Peyer's patch (tissue), 4 donors: ENCODE data around the gene SNIP1.
"Not testable (repeated sequence)": the region's sequence is repeated elsewhere in the genome, so short reads cannot be mapped to it uniquely, and the experiment has no call there.

Source experiments
- POLR2A ChIP-seq, 2 donors: fragments of 450-650 bp; IDR thresholded peaks; one replicate each; pipeline ENCODE4 v1.5.1; 2017; ENCODE audit warnings: antibody characterized with exemption in 2 of 2, mild to moderate bottlenecking in 2 of 2, moderate library complexity in 2 of 2
- TF ChIP-seq, protein P1 (sequence below), 6 experiments: fragments of 450-650 bp in 4 of 6; fragments of 200-600 bp in 2 of 6; sonication (generic) in 1 of 6; IDR thresholded peaks; one replicate each; pipeline ENCODE4 v1.5.1; 2017 to 2019; ENCODE audit warnings: antibody characterized with exemption in 6 of 6, mild to moderate bottlenecking in 3 of 6, moderate library complexity in 1 of 6

DNA sequence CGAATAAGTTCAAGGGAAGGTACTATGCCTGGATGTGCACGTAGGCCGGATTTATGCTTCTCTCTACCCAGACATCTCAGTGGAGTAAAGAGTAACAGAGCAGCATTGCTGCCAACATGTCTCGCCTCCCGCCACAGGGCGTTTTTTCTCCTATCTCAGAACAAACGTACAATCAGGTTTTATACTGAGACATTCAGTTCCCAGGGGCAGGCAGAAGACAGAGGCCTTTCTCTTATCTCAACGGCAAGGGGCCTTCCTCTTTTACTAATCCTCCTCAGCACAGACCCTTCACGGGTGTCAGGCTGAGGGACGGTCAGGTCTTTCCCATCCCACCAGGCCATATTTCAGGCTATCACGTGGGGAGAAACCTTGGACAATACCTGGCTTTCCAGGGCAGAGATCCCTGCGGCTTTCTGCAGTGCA lies 5.9 kb upstream of the SNIP1 start:
- TF ChIP-seq, protein P1, sequence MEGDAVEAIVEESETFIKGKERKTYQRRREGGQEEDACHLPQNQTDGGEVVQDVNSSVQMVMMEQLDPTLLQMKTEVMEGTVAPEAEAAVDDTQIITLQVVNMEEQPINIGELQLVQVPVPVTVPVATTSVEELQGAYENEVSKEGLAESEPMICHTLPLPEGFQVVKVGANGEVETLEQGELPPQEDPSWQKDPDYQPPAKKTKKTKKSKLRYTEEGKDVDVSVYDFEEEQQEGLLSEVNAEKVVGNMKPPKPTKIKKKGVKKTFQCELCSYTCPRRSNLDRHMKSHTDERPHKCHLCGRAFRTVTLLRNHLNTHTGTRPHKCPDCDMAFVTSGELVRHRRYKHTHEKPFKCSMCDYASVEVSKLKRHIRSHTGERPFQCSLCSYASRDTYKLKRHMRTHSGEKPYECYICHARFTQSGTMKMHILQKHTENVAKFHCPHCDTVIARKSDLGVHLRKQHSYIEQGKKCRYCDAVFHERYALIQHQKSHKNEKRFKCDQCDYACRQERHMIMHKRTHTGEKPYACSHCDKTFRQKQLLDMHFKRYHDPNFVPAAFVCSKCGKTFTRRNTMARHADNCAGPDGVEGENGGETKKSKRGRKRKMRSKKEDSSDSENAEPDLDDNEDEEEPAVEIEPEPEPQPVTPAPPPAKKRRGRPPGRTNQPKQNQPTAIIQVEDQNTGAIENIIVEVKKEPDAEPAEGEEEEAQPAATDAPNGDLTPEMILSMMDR (IDR thresholded peaks at IDR 0.05), result not testable (repeated sequence)
- TF ChIP-seq POLR2A (IDR thresholded peaks at IDR 0.05), result not testable (repeated sequence)
